Measurements from ENCODE around the gene TMEM59L. TPM values are rescaled to one million over a fixed set of nuclear protein-coding genes. Genes with fewer than 3 reads are reported as not detected.

Gene TMEM59L
- total RNA-seq, 1 donor from 2014 or later = 0.79 TPM

- Histone ChIP-seq H3K4me3 (ENCODE audit: low read depth, low read length) (no peak overlapping the region), H3K36me3 (ENCODE audit: control insufficient read depth, insufficient read depth, low read length) (no peaks in the 10 kb centered on the region), H3K27me3 (ENCODE audit: control insufficient read depth, insufficient read depth, low read length) (no peaks in the 10 kb centered on the region)
- FAIRE-seq (no peak), DNase-seq (ENCODE audit: low read depth) (no peak)
- no peak for TF ChIP-seq CTCF (IDR thresholded peaks at IDR 0.05; ENCODE audit: insufficient read depth, low read length, severe bottlenecking)
Measured at GRCh38 chr19:18650021-18650390, 37.3 kb downstream of the TMEM59L start.

- no peak overlapping the region for H3K4me3 ChIP-seq (ENCODE audit: low read depth, low read length)
- TF ChIP-seq CTCF (IDR thresholded peaks at IDR 0.05; ENCODE audit: insufficient read depth, low read length, severe bottlenecking) = no peak
- H3K36me3 ChIP-seq (ENCODE audit: control insufficient read depth, insufficient read depth, low read length) = no peaks in the 10 kb centered on the region
- DNase-seq (ENCODE audit: low read depth) (no peak), FAIRE-seq (no peak)
- no peaks in the 10 kb centered on the region for H3K27me3 ChIP-seq (ENCODE audit: control insufficient read depth, insufficient read depth, low read length)
Measured at GRCh38 chr19:18650468-18651041, 37.9 kb downstream of the TMEM59L start.

GRCh38 chr19:18651300-18651699 is 38.6 kb downstream of the TMEM59L start:
- no peak for DNase-seq (ENCODE audit: low read depth)
- Histone ChIP-seq H3K27me3 (ENCODE audit: control insufficient read depth, insufficient read depth, low read length) (no peaks in the 10 kb centered on the region), H3K36me3 (ENCODE audit: control insufficient read depth, insufficient read depth, low read length) (no peaks in the 10 kb centered on the region), H3K4me3 (ENCODE audit: low read depth, low read length) (no peak overlapping the region)
- TF ChIP-seq CTCF (IDR thresholded peaks at IDR 0.05; ENCODE audit: insufficient read depth, low read length, severe bottlenecking) = no peak
- FAIRE-seq = peak; percentile 47

GRCh38 chr19:18651733-18652132 is 39.1 kb downstream of the TMEM59L start:
- Histone ChIP-seq H3K27me3 (ENCODE audit: control insufficient read depth, insufficient read depth, low read length) (peaks cover under 1% of the 10 kb centered on the region), H3K36me3 (ENCODE audit: control insufficient read depth, insufficient read depth, low read length) (no peaks in the 10 kb centered on the region), H3K4me3 (ENCODE audit: low read depth, low read length) (no peak overlapping the region)
- DNase-seq (ENCODE audit: low read depth) = peak; percentile 42
- FAIRE-seq = no peak
- no peak for TF ChIP-seq CTCF (IDR thresholded peaks at IDR 0.05; ENCODE audit: insufficient read depth, low read length, severe bottlenecking)

GRCh38 chr19:18653853-18654252 is 41.2 kb downstream of the TMEM59L start:
- no peak for TF ChIP-seq CTCF (IDR thresholded peaks at IDR 0.05; ENCODE audit: insufficient read depth, low read length, severe bottlenecking)
- no peaks in the 10 kb centered on the region for H3K36me3 ChIP-seq (ENCODE audit: control insufficient read depth, insufficient read depth, low read length)
- DNase-seq (ENCODE audit: low read depth) (no peak), FAIRE-seq (no peak)
- peaks cover 8% of the 10 kb centered on the region for H3K27me3 ChIP-seq (ENCODE audit: control insufficient read depth, insufficient read depth, low read length)
- H3K4me3 ChIP-seq (ENCODE audit: low read depth, low read length) = no peak overlapping the region

- H3K36me3 ChIP-seq (ENCODE audit: control insufficient read depth, insufficient read depth, low read length) = no peaks in the 10 kb centered on the region
- TF ChIP-seq CTCF (IDR thresholded peaks at IDR 0.05; ENCODE audit: insufficient read depth, low read length, severe bottlenecking) = no peak
- H3K27me3 ChIP-seq (ENCODE audit: control insufficient read depth, insufficient read depth, low read length) = peaks cover 8% of the 10 kb centered on the region
- FAIRE-seq (no peak), DNase-seq (ENCODE audit: low read depth) (no peak)
- H3K4me3 ChIP-seq (ENCODE audit: low read depth, low read length) = no peak overlapping the region
Measured at GRCh38 chr19:18654469-18654868, 41.8 kb downstream of the TMEM59L start.
